GM12878 (cell line): ENCODE measurements around the gene ACACA.

Experiments
- EP300 ChIP-seq, 2 experiments: fragments of 150-350 bp in 1 of 2; IDR thresholded peaks; 2 replicates each; pipeline ENCODE4 v1.6.1; 2011 to 2012; ENCODE audit warnings: low read depth in 2 of 2, low read length in 2 of 2, borderline replicate concordance in 1 of 2, improper control_type of control experiment in 1 of 2, inconsistent platforms in 1 of 2; ENCODE audit not compliant: control insufficient read depth in 1 of 2
- EZH2 ChIP-seq: IDR thresholded peaks from 2 replicates; pipeline ENCODE4 v1.6.1; 2012; ENCODE audit warnings: low read depth, mild to moderate bottlenecking, control low read depth, inconsistent platforms, low read length, borderline replicate concordance; ENCODE audit not compliant: control insufficient read depth
- RAD21 ChIP-seq: IDR thresholded peaks from 2 replicates; pipeline ENCODE4 v1.6.1; 2011; ENCODE audit warnings: mild to moderate bottlenecking, low read depth, low read length, moderate library complexity; ENCODE audit not compliant: insufficient read depth
- TF ChIP-seq, protein P1 (sequence below), 3 experiments: IDR thresholded peaks in 2 of 3; conservative IDR thresholded peaks in 1 of 3; 2 replicates each; pipeline ENCODE4 v1.5.1; 2011; ENCODE audit warnings: low read depth in 3 of 3, low read length in 3 of 3, mild to moderate bottlenecking in 3 of 3, control low read depth in 2 of 3, moderate library complexity in 2 of 3, inconsistent platforms in 1 of 3, mixed read lengths in 1 of 3; ENCODE audit not compliant: control insufficient read depth in 2 of 3, insufficient read depth in 1 of 3; ENCODE audit errors: extremely low read depth in 1 of 3

DNA sequence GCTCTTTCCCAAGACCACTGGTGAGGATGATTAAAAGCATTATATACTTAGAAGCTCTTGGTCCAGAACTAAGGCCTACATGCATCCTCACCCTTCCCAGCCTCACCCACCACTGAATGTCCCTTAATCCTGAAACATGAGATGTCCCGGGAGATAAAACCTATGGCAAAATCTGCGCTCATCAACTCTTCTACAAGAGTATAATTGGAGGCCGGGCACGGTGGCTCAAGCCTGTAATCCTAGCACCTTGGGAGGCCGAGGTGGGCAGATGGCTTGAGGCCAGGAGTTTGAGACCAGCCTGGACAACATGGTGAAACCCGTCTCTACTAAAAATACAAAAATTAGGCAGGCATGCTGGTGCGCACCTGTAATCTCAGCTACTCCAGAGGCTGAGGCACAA lies 13.3 kb downstream of the ACACA start:
- TF ChIP-seq RAD21: no peak
- TF ChIP-seq, protein P1, sequence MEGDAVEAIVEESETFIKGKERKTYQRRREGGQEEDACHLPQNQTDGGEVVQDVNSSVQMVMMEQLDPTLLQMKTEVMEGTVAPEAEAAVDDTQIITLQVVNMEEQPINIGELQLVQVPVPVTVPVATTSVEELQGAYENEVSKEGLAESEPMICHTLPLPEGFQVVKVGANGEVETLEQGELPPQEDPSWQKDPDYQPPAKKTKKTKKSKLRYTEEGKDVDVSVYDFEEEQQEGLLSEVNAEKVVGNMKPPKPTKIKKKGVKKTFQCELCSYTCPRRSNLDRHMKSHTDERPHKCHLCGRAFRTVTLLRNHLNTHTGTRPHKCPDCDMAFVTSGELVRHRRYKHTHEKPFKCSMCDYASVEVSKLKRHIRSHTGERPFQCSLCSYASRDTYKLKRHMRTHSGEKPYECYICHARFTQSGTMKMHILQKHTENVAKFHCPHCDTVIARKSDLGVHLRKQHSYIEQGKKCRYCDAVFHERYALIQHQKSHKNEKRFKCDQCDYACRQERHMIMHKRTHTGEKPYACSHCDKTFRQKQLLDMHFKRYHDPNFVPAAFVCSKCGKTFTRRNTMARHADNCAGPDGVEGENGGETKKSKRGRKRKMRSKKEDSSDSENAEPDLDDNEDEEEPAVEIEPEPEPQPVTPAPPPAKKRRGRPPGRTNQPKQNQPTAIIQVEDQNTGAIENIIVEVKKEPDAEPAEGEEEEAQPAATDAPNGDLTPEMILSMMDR (IDR thresholded peaks at IDR 0.05 in 2 of 3, conservative IDR thresholded peaks at IDR 0.05 in 1 of 3; ENCODE audit: control insufficient read depth in 2 of 3, extremely low read depth in 1 of 3, insufficient read depth in 1 of 3, low read depth in 3 of 3, low read length in 3 of 3): no peak
- TF ChIP-seq EZH2: no peak
- TF ChIP-seq EP300 (IDR thresholded peaks at IDR 0.05; ENCODE audit: borderline replicate concordance in 1 of 2, control insufficient read depth in 1 of 2, low read depth in 2 of 2, low read length in 2 of 2): no peak
